Limb (tissue), 2 donors: ENCODE measurements around the gene UBR1.
"Not testable (repeated sequence)": the region's sequence is repeated elsewhere in the genome, so short reads cannot be mapped to it uniquely, and the experiment has no call there.

ENCODE experiments used
- DNase-seq, 2 donors: peaks; one replicate each; pipeline ENCODE4 v3.0.0-alpha.2; 2016; ENCODE audit errors: extremely low spot score in 2 of 2

UBR1 gene

DNA sequence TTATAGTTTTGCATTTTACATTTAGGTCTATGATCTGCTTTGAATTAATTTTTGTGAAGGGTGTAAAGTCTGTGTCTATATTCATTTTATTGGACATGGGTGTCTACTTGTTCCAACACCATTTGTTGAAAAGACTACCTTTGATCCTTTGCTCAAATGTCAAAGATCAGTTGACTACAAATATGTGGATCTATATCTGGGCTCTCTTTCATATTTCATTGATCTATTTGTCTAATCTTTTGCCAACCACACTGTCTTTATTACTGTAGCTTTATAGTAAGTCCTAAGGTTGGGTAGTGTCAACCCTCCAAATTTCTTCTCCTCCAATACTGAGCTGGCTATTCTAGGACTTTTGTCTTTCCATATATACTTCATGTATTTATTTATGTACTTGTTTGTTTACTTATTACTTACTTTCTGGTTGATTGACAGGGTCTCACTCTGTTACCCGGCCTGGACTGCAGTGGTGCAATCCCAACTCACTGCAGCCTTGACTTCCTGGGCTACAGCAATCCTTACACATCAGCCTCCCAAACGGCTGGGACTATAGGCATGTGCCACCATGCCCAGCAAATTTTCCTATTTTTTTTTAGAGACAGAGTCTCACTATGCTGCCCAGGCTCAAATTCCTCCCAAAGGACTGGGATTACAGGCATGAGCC, 131.5 kb downstream of the UBR1 start:
- no peak for DNase-seq

- DNase-seq, result no peak
Measured at GRCh38 chr15:42973114-42973513, 132.7 kb downstream of the UBR1 start.

- DNase-seq, result no peak
Measured at GRCh38 chr15:42971830-42972229, 134.0 kb downstream of the UBR1 start.

DNA sequence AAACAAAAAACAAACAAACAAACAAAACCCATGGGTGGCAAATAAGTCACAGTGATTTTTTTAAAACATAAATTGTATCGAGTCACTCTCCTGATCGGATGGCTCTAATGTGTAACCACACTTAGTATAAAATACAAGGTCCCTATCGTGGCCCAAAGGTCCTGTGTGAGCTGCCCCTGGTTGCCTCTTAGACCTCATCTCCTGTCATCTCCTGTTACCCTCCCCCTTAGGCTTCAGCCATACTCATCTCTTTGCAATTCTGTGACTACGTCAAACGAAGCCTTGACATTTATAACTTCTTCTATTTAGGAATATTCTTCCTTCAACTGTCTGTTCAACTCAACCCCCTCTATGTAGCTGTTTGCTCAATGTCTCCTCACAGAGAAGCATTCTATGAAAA, 141.4 kb downstream of the UBR1 start:
- no peak for DNase-seq

DNA sequence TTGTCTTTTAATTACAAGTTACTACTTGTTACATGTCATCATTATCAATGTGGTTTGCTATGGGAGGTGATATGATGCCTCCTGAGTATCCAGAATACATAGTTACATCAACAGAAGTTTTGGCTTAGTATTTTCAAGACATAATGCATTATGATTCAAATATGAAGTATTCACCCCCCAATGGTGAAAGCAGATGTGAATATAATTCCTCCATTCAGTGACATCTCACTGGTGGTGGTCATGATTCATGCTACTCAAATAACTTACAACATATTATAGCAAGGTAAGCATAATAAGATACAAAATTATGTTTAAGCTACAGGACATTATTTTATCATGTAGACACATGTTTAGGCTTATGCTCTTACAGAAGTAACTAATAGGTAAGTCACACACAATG, 150.3 kb downstream of the UBR1 start:
- DNase-seq, result no peak

GRCh38 chr15:42954291-42954690, 151.5 kb downstream of the UBR1 start:
- no peak for DNase-seq

GRCh38 chr15:42948898-42949297, 156.9 kb downstream of the UBR1 start:
- DNase-seq, result not testable (repeated sequence)

DNA sequence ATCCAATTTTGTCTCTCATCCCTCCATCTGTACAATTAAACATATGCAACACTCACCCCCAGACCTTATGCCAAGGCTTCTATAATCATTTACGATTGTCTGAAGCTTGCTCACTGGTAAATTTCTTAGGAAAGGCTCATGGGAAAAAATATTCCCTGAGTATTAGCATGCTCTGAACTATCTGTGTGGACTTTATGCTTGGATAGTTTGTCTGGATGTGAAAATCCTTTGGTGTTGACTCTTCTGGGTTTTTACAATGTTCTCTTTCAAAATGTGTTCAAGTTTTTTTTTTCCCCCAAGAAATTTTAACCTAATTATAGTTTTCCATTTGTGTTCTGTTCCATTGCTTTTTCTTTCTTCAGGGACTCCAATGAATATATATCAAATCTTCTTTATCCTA, 165.3 kb downstream of the UBR1 start:
- DNase-seq, result no peak

GRCh38 chr15:42939841-42940240, 166.0 kb downstream of the UBR1 start:
- no peak for DNase-seq

DNA sequence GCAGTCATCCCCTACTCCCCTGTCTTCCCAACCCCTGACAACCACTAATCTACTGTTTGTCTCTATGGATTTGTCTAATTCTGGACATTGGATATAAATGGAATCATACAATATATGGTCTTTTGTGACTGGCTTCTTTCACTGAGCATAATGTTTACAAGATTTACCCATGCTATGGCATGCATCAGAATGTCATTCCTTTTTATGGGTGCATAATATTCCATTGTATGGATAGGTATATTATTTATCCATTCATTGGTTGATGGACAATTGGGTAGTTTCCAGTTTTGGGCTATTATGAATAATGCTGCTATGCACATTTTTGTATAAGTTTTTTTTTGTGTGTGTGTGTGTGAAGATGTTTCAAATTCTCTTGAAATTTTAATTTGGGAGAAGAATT, 168.7 kb downstream of the UBR1 start:
- no peak for DNase-seq

DNA sequence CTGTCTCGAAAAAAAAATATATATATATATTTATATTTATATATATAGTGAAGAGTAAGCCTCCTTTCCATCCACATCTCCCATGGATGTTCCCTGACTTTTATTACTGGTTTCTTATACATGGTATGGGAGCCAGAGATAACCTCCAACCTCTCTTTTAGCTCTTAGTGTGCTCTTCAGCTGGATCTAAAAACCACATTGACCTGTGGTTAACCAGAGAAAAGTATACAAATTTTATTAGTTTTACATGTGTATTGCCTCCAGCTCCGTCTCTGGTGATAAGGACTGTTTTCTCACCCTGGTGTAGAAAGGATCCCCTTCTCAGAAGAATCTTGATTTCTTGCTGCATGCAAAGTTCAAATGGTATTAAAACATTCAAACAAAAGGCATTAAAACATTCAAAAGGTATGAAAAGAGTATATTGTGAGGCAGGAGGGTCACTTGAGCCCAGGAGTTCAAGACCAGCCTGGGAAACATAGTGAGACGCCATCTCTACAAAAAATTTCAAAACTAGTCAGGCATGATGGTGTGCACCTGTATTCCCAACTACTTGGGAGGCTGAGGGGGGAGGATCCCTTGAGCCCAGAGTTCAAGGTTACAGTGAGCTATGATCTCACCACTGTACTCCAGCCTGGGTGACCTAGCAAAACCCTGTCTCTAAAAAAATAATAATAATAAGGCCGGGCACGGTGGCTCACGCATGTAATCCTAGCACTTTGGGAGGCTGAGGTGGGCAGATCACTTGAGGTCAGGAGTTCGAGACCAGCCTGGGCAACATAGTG, 171.8 kb downstream of the UBR1 start:
- no peak for DNase-seq

DNA sequence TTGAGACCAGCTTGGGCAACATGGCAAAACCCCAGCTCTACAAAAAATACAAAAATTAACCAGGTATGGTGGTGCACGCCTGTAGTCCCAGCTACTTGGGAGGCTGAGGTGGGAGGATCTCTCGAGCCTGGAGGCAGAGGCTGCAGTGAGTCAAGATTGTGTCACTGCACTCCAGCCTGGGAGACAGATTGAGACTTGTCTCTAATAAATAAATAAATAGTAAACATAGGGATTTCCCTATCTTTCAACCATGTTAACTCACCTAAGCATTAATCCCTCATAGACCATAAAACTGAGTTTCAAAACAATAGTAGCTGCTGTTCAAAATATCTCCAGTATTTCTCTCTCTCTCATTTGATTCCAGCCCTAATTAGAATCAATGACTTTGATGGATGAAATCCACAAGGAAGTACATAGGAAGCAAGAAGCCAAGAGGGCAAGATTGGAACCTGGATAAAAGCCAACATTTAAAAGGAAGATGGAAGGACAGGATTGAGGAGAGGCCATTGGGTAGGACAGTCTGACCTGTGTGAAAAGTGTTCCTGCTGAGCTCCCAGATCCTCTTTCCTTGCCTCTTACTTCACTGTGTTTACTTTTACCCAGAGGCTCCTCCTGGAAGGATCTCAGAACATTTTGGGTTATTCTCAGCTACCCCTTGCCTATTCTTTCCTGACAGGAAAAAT, 172.9 kb downstream of the UBR1 start:
- DNase-seq, result no peak

DNA sequence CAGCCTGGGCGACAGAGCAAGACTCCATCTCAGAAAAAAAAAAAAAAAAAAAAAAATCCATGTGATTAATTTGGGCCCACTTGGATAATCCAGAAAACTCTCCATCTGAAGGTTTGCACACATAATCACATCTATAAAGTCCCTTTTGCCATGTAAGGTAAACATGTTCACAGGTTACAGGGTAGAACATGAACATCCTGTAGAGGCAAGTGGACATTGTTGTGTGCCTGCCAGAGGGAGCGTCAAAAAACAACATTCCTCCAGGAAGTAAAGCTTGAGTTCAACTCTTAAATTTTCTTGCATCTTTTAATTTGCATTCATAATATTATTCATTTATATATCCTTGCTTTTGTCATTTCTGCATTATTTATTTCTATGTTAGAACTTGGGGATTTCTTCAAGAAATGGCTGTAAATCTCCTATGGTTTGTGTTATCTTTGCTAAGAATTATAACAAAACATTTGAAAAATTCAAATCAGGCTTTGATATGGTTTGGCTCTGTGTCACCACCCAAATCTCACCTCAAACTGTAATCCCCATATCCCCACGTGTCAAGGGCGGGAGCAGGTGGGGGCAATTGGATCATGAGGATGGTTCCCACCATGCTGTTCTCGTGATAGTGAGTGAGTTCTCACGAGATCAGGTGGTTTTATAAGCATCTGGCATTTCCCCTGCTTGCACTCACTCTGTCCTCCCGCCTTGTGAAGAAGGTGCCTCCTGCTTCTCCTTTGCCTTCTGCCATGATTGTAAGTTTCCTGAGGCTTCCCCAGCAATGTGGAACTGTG, 173.9 kb downstream of the UBR1 start:
- no peak for DNase-seq

DNA sequence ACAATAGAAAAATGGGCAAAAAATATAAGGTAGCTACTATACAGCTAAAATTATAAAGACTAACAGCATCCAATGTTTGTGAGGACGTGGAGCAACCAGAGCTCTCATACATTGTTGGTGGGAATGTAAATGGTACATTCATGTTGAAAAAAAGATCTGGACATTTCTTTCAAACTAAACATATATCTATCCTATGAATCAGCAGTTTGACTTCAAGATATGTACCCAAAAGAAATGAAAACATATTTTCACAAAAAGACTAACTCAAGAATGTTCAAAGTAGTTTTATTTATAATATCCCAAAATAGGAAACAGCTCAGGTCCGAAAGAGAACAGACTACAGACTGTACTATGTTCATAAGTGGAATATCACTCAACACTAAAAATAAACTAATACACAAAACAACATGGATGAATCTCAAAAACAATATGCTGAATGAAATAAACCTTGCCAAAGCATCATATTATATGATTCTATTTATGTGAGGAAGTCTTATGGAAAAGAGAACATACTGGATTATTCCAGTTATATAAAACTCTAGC, 176.5 kb downstream of the UBR1 start:
- DNase-seq, result no peak

DNA sequence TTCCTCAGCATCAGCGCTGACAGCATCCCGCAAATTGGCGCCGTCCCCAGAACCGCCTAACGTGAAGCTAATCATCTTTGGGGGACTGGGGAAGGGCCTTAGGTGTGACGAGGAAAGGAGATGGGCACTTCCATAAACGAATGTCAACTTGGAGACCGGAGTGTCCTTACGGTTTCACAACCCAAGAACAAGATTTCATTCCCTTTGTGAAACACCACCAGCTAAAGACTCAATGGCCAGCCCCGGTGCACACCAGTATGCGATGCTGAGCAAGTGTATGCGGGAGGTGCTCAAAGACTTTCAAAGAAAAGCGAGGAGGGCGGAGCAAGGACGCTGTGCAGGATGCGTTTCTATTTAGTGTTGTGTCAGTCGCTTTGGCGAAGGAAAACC, 184.5 kb downstream of the UBR1 start:
- DNase-seq, result no peak

- peak; percentile 99 to 100 for DNase-seq
Measured at GRCh38 chr15:42920519-42921341, 185.1 kb downstream of the UBR1 start, which contains the start of gene TTBK2. TTBK2 (minus strand) TSS chr15:42920778; CDS start chr15:42878617, 42,161 bp downstream.

DNA sequence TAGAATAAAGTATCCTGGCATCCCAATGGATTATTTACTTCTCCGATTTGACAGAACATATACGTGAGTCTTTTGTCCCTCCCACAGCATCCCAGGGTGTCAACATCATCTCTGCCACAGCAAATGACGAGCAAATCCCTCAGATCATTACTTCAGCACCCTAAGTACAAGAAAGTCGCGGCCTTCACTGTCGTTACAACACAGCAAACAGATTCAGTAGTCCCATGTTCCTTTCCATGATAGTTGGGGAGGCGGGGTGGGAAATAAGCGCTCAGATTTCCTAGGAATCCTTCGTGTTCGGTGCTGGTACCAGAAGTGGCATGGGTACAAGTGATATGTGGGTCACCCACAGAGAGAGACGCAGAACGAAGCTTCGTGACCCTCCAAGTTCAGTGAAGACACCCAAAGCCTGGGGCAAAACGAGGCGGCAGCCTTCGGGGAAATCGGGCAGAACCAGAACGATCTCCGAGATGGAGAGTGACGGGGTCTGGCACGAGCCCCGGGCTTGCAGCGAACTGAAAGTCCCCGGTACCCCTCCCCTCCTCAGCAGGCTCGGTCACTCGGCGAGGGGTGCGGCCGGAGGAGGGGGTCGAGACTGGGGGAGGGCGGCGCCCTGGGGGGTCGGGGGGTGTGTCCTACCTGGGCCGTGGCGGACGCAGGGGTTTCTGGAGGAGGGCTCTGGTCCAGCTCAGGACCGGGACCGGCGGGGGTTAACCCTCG, 185.9 kb downstream of the UBR1 start:
- DNase-seq, result no peak

DNA sequence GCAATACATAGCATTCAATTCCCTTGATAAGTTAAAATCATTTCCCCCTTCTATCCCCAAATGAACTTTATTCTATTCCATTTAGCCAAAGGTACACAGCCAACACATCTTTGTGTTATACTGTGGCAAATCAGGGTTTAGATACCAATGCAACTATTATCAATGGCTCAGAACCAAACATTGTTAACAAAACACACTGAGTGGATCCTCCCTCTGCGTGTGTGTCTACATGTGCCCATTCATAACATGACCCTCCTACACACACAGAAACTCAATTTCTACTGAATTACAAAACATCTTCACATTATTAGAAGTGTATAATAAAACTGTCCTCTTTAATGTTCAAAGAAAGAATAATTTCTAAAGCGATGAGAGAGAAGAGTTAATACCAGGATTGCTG, 186.5 kb downstream of the UBR1 start:
- DNase-seq, result no peak

DNA sequence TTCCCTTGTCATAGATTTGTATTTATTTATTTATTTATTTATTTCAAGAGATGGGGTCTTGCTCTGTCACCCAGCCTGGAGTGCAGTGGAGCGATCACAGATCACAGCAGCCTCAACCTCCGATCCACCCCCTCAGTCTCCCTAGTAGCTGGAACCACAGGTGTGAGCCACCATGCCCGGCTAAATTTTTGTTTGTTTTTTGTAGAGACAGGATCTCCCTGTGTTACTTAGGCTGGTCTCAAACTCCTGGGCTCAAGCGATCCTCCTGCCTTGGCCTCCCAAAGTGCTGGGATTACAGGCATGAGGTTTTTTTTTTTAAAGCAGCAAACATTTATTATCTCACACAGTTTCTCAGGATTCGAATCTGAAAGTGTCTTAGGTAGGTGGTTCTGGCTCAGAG, 187.8 kb downstream of the UBR1 start:
- no peak for DNase-seq
